DMS153 (cell line): ENCODE data around the gene LIX1.

Experiments
- DNase-seq: peaks from one replicate; lab custom pipeline; 2025; lab: John Stamatoyannopoulos, UW

LIX1 gene

DNA sequence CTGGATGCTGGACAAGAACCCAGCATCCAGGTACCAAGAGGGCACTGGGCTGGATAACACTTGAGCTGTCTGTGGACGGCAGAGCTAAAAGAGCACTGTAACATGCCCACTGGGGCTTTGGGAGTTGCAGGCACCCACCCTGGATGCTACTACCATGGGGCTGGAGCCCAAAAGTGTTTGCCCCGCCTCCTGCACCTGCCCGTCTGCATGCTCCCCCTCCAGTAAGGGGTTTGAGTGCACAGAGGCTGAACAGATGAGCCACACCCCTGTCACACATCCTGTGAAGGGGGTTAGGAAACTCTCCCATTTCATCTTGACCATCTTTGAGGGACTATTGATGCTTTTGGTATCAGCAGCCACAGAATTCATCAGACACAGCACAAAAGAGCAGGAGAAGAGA is 69.0 kb downstream of the LIX1 start:
- no peak for DNase-seq

DNA sequence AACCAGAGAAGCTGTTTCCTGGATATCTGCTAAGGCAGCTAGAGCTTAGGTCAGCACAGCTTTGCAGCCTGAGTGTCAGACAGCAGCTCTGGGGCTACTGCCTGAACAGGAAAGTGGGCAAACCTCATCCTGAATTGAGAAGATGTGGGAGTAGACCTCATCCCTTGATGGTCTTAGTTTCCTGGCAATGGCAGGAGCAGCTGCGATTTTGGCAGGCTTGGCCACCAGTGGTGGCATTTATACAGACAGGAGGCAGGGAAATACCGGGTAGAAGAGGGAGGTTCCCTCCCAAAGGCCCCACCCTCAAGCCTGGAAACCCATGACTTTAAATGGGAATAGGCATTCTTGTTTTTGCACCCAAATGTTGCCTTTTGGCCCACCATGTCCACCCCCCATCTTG is 69.7 kb downstream of the LIX1 start:
- DNase-seq, result no peak

GRCh38 chr5:97071993-97072392 is 70.4 kb downstream of the LIX1 start:
- no peak for DNase-seq

DNA sequence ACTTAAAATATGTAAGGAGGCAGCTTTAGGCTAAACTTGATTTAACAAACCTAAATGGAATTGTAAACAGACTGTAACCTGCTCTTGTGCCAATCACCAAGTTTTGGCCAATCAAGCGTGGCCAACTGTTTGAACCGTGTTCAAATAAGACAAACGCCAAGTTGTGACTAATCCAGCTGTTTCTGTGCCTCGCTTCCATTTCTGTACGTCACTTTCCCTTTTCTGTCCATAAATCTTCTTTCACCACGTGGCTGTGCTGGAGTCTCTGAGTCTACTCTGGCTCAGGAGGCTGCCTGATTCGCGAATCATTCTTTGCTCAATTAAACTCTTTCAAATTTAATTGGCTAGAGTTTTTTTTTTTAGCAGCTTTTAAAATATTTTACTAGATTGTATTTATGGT is 71.3 kb downstream of the LIX1 start:
- no peak for DNase-seq

GRCh38 chr5:97070234-97070633 is 72.2 kb downstream of the LIX1 start:
- DNase-seq, result no peak

- DNase-seq, result no peak
Measured at GRCh38 chr5:97067296-97067850, 75.0 kb downstream of the LIX1 start.

DNA sequence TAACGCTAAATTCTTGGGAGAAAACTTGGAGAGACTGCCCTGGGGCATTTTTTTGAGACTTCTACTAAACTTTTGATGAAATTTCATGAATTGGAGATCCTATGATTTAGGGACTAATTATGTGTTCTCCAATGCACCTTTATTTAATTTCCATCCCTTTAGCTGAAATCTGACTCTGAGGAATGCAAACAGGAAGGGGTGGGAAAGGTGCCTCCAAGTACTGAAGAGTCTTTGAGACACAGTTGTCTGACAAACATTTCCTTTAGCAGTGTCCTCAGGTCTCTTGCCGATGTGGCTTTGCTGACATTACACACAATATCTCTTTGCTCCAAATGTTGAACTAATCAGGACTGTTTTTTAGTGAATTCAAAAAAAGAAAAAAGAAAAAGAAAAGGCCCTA is 76.9 kb downstream of the LIX1 start:
- no peak for DNase-seq

GRCh38 chr5:97063251-97063650 is 79.2 kb downstream of the LIX1 start:
- DNase-seq, result no peak

DNA sequence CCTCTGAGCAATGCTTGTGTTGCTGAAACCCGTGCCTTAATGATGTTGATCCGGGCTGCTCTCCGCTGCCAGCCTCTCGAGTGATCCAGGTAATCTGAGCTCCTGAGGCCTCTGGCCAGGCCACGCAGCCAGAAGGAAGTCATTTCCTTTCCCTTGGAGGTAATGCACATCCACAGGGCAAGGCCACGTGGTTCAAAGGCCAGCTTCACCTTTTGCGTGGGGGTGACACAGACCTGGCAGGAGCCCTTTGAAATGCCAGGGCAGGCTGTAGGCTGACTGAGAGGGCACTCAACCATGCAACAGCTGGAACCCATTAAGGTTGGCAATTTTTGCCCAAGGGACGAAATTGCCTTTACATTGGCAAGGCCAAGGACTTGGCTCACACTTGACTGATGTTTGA is 80.4 kb downstream of the LIX1 start:
- DNase-seq, result peak; percentile 35

- no peak for DNase-seq
Measured at GRCh38 chr5:97056263-97056662, 86.1 kb downstream of the LIX1 start.

GRCh38 chr5:97049175-97049574 is 93.2 kb downstream of the LIX1 start:
- no peak for DNase-seq

- DNase-seq, result no peak
Measured at GRCh38 chr5:97047076-97047475, 95.3 kb downstream of the LIX1 start.

DNA sequence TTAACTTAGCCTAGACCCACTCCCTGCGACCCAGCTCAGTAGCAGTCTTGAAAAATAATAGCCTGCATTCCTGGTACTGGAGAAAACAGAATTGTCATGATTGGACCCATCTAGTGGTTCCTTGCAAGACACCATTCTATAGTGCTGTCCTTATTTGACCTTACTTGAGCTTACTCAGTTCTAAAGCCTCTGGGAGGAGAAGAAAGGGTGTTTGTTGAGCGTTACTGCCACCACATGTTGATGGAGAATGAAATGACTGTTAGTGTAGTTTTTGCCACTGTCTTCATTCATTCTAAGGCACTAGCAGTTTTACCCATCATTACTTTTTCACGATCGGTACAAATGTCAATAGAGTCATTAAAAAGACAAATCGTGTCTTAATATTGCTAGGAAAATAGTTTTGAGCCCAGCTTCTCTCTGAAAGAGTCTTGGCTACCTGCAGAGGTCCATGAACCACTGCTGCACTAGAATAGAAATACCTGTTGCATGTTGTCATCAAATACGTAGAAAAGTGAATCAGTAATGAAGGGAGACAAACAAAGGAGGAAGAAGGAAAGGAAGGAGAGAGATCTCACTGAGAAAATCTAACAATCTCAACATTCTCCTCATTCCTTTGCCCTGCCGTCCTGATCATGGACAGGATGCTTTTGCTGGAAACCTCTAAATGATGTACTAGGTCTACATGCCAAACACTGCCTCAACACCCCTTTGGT is 96.0 kb downstream of the LIX1 start:
- DNase-seq, result no peak

DNA sequence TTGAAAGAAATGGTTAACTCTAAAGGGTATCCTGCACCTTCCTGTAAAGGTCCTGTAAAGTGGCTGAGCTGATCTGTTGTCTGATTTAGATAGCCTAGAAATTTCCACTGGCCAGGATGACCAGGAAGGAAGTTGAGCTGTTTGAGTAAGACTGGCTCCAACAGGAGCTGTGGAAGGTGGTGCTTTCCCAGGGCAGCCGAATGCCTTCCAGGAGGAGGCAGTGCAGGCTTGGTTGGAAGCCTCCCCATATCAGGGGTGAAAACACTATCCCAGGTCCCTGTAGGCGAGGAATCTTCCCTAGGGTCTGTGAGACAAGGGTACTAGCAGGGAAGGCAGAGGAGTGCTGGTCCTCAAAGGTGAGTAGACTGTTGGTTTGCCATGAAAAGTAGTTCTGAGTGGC is 98.4 kb downstream of the LIX1 start:
- DNase-seq, result no peak

DNA sequence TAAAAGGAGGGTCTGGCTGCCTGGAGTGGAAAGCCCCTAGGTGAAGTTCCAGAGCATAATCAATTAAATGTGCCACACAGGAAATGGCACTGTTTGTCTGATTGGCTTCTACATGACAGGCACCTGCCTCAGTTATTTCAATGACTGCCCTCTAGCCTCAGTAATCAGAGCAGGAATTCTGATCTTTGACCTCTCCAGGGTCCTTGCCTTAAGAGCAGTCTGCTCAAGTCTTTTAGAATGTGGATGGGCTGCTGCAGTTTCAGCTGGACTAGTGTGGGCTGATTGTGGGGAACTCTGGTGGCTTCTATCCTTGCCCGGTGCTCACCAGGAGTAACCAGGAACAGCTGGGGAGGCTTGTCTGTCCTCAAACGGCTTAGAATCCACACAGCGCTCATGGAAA is 98.9 kb downstream of the LIX1 start:
- DNase-seq, result no peak

GRCh38 chr5:97042996-97043395 is 99.4 kb downstream of the LIX1 start:
- no peak for DNase-seq
